GM19324 (cell line): ENCODE measurements around the gene AHDC1.

Experiments used
- ATAC-seq: cut with Tn5 transposase; IDR thresholded peaks from one replicate; pipeline ENCODE4 v1.9.1; 2021; ENCODE audit warnings: mild to moderate bottlenecking, moderate library complexity; ENCODE audit not compliant: unreplicated experiment, low FRiP score

The AHDC1 gene

DNA sequence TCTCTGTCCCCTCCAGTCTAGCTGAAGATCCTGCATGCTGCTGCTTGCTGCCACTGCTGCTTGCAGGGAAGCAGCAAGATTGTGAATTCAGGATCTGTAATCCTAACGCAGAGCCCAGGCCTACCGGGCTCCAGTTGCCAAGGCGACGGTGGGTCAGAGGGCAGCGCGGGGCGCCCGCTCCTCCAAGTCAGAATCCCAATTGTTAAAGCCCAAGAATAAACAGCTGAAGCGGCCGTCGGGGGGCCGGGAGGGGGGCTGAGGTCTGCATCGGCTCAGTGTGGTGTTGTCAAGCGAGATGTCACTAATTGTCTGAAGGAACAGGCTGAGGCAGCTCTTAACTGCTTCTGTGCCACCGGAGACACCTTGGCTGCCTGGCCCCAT lies 36.8 kb downstream of the AHDC1 start:
- no peak for ATAC-seq

GRCh38 chr1:27566462-27567145 lies 37.3 kb downstream of the AHDC1 start:
- ATAC-seq: no peak

DNA sequence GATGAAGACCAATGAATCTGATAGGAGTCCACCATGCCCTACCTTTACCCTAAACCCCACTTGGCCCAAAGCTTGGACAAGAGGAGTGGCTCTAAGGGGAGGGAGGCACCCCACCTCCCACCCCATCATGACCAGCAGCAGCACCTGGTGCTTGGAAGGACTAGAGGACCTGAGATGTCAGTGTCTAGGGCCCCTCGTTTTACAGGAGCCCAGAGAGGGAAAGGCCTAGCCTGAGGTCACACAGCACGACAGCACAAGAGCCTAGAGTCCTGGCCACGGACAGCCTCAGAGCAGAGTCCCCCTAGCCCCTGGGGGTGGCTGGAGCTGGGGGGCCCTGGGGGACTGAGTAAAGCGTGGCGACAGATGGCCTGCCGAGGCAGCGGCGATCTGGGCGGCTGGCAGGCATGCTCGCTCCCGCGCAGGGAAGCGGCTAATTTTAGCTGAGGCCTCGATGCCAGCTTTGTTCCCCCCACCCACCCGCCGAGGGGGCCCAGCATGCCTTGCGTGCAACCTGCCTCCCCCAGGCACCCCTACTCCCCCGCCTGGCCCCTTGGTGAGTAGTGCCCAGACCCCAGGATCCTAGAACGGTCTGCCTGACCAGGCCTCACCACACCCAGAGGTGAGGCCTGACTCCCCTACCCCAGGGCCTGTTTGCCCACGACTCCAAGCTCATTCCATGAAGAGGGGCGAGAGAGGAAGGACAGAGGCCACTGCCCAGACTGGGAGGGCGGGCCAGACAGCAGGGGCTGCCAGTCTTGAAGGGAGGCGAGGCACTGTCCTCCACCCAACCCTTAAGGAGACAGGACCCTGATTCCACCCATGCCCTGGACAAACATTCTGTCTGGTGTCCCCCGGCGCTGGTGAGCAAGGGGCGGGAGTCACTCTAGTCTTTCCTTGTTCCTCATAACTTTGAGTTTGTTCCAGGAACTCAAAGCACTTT lies 39.0 kb downstream of the AHDC1 start:
- no peak for ATAC-seq

- ATAC-seq: no peak
Observed at GRCh38 chr1:27563591-27564471, 40.1 kb downstream of the AHDC1 start.

GRCh38 chr1:27563341-27563590 lies 40.7 kb downstream of the AHDC1 start:
- ATAC-seq: no peak

- ATAC-seq: no peak
Observed at GRCh38 chr1:27562534-27563340, 41.2 kb downstream of the AHDC1 start.

DNA sequence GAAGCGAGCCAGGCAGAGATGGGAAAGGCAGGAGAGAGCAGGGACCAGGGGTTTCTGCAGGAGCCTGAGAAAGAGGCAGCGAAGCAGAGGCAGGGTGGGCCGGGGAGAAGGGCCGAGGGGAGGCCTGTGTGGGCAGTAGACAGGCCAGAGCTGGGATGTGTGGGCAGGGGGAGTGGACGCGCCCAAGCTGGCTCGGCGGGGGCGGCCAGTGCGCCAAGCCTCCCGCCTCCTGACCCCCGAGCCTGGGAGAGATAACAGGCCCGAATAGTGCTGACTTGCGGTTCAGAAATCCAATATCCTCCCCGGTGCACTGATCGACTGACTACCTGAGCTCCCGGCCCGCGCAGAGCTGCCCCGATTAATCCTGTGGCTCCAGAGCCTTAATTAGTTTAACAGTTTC lies 41.9 kb downstream of the AHDC1 start:
- ATAC-seq: no peak

GRCh38 chr1:27561124-27561899 lies 42.6 kb downstream of the AHDC1 start:
- ATAC-seq: no peak

DNA sequence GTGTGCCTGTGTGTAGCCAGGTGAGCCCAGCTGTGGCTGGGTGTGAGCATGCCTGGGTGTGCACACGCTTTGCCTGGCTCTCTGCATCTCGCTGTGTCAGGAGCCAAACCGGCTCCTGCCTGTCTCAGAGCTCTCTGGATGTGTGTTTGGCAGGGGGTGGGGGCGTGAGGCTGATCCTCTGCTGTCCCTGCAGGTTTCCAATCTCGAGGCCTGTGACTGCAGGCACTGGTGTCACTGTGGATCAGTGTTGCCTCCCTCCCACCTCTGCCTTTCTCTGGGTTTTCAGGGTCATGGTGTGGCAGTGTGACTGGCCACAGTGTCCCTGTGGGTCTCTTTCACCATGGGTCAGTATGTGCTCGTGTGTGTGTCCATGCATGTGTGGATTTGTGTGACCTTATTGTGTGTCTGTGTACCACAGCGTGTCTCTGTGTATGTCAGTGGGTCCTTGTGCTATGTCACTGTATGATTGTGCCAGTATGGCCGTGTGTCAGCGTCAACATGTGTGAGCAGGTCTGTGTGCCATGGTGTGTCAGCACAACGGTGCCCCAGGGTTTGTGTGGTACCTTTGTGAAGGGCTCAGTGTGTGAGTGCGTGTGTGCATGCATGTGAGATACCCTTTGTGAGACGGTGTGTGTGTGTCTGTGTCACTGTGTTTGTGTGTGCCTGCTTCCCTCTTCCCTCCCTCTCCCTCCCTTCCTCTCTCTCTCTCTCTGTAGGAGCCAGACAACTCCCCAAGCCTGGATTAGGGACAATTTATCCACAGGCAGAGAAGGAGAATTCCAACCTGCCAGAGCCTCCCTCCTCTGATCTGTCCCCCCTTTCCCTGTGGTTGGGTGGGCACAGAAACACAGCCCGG lies 43.4 kb downstream of the AHDC1 start:
- ATAC-seq: no peak

DNA sequence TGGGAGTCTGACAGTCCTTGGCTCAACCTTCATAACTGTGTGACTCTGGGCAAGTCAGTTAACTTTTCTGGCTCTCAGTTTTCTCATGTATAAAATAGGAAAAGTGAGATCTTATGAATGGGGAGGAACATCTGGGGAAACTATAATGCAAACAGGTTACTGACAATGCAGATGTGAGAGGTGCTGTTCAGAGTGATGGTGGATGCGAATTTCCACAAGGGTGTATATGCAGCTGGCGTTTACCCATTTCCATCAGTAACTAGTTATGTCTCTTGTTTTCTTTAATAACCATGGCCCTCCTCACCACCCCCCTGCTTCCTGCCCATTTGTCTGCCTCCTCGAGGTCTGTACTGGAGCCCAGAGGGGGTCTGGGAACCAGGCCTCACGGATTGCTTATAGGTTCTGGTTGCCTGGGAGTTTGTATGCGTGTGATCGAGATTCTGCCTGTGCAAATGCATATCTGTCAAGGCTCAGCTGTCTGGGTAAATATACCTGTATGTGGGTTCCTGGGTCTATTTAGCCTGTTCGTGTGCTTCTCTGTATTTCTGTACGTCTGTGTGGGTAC lies 44.4 kb downstream of the AHDC1 start:
- no peak for ATAC-seq

DNA sequence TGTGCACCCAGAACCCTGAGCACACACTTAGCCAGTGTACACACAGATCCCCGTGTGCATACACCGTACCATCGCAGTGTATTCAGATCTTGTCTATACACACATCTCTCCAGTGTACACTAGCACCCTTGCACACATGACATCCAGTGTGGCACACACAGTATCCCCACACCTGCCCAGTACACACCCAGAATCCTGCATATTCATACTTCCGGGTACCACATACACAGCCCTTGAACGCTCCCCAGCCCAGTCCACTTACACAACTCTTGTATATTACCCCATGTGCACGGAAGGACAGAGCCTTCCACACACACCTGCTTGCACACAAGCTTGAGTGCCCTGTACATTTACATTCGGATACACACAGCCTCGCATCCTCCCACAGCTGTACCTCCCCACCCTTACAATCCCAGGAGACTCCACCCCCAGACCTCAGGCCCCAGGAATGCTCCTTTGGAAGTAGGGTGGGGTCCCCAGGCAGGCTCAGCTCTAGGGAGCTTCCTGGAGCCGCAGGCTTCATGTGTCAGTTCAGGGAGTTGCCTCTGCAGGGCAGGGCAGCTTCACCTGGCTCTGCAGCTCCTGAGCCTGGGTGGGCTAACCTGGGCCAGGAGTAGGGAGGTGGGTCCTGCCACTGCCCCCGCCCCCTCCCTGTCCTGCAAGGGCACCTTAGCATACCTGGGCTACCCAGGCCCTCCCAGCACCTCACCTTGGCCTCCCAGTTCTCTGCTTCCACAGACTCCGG lies 46.2 kb downstream of the AHDC1 start:
- ATAC-seq: no peak

GRCh38 chr1:27556781-27557595 lies 47.0 kb downstream of the AHDC1 start:
- no peak for ATAC-seq

DNA sequence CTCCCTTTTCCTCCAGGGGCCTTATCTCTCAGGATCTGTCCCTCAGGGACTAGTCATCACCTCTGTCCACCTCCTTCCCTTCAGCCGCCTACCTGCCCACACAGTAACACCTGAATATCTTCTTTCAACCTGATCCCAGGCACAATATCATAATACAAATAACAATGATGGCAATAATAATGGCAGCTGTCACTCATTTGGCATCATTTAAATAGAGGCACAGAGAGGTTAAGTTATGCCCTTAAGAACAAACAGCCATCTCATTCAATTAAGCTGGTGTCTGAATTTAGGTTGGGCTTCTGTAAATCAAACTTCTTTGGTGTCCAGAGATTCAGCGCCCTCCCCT lies 47.5 kb downstream of the AHDC1 start:
- no peak for ATAC-seq

- no peak for ATAC-seq
Observed at GRCh38 chr1:27555700-27556424, 48.1 kb downstream of the AHDC1 start.

DNA sequence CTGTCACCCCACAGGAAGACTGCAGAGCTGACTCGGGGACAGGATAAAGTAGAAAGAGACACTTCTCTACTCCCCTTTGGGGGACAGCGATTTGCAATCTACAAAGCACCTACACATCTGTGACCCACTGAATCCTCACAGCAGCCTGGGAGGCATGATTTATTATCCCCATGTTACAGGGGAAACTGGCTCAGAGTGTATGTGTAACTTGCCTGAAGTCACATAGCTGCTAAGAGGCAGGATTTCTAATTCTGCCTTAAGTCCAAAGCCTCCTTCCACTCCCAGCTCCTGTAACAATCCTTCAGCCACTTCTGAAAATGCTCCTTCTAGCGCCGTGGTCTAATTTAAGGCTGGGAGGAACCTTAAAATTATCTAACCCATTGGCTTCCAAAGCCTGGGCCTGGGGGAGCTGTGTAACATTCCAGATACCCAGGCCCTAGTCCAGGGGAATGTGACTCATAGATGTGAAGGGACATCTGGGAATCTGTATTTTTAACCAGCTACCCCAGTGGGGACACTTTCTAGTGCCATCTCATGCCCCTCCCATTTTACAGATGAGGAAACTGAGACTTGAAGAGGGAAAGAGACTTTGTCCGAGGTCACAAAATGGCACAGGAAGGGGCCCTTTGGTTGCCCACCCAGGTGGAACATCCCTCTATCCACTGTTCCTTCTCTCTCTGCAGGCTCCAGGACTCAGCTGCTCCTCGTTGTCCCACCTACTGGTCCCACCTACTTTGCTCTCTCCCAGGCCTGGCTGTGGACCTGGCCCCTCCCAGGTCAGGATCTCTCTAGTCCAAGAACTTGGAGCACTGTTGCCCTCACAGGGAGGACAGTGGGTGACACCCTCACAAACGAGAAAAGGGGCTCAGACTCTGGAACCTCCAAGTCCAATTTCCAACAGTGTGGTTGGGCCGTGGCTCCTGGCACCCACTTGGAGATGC lies 48.9 kb downstream of the AHDC1 start:
- ATAC-seq: no peak
